AG09319 (cell line): ENCODE data around the gene CRMP1.

Experiments
- DNase-seq: peaks from one replicate; pipeline ENCODE4 v3.0.0-alpha.2; 2010; ENCODE audit warnings: low read depth; ENCODE audit errors: extremely low read depth
- CTCF ChIP-seq: IDR thresholded peaks from 2 replicates; pipeline ENCODE4 v1.5.1; 2011; ENCODE audit warnings: low read depth, mild to moderate bottlenecking, inconsistent platforms, low read length, moderate library complexity

CRMP1 gene

DNA sequence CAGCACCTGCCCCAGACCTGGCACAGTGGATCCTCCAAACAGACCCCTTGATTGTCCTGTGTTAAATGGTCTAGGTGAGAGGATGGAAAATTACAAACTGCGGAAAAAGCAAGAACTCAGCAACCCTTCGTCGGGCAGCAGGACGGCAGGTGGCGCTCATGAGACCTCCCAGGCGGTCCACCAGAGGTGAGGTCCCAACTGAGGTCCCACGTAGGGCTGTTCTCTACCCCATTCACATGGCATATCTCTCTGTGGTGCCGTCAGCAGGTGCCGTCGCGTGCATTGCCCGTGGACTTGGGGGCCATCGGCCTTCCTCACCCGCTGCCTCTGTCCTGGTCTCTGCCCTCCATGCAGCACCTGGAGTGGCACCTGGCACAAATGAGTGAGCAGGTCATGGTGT lies 88.2 kb downstream of the CRMP1 start:
- TF ChIP-seq CTCF, result no peak; the same call in 1 of the 2 replicates

GRCh38 chr4:5802565-5802964 lies 90.3 kb downstream of the CRMP1 start:
- no peak for DNase-seq
- no peak for TF ChIP-seq CTCF

More for the DNA sequence above, 88.2 kb downstream of the CRMP1 start:
- DNase-seq, result no peak

DNA sequence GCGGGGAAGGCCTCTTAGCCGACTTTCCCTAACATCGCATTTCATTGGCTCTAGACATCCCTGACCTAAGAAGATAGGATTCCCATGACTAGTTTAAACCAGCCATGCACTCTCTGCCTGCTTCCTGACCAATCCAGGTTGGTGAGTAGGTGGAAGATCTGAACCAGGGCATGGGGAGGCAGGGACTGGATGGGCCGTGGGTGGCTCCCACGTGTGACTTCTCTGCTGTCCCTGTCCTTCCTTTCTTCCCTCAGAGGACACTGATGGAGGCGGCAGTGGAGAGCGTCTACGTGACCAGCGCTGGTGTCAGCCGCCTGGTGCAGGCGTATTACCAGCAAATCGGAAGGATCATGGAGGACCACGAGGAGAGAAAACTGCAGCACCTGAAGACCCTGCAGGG lies 91.2 kb downstream of the CRMP1 start:
- no peak for TF ChIP-seq CTCF
- DNase-seq, result no peak

DNA sequence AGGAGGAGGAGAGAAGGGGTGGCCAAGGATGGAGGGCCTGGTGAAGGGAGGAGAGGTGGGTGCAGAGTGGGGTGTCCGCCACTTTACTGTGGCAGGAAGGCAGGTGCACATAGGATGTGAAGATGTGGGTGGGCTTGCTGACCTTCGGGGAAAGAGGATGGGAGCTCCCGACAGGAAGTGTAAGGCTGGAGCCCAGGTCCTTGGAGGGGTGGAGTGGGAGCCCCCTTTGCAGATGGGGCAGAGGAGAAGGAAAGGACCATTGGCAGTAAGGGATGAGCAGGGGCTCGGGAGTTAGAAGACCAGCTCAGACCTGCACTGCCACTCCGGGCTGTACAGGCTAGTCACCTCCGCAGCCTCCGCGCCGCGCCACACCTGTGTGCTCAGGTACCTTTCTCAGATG lies 92.4 kb downstream of the CRMP1 start:
- DNase-seq, result no peak
- TF ChIP-seq CTCF, result no peak

GRCh38 chr4:5799406-5799805 lies 93.5 kb downstream of the CRMP1 start:
- no peak for DNase-seq
- TF ChIP-seq CTCF, result no peak

GRCh38 chr4:5798946-5799345 lies 93.9 kb downstream of the CRMP1 start:
- TF ChIP-seq CTCF, result no peak
- DNase-seq, result no peak

- TF ChIP-seq CTCF, result no peak
- DNase-seq, result no peak
These were observed 94.4 kb downstream of the CRMP1 start for GRCh38 chr4:5798462-5798861.
